Mammary epithelial cell (primary cell): ENCODE data around the gene ENDOV.
A peak's percentile ranks its signal among the peaks of the same experiment; 100 is the strongest.

Source experiments
- CTCF ChIP-seq, 2 donors: IDR thresholded peaks in 1 of 2; conservative IDR thresholded peaks in 1 of 2; 2 replicates each; pipeline ENCODE4 v1.5.1; 2011 to 2012; ENCODE audit warnings: inconsistent platforms in 2 of 2, low read length in 2 of 2, mild to moderate bottlenecking in 2 of 2, control low read depth in 1 of 2, low read depth in 1 of 2; ENCODE audit not compliant: insufficient read depth in 1 of 2; ENCODE audit errors: extremely low read depth in 1 of 2
- EZH2 ChIP-seq: IDR thresholded peaks from 2 replicates; pipeline ENCODE4 v1.6.1; 2012; ENCODE audit warnings: low read length, inconsistent platforms, borderline replicate concordance

- no peak for TF ChIP-seq CTCF (conservative IDR thresholded peaks at IDR 0.05 in 1 of 2, IDR thresholded peaks at IDR 0.05 in 1 of 2; ENCODE audit: extremely low read depth in 1 of 2, insufficient read depth in 1 of 2, low read depth in 1 of 2, low read length in 2 of 2)
- TF ChIP-seq EZH2, result peak; percentile 92
Observed at GRCh38 chr17:80475910-80476876, 61.2 kb downstream of the ENDOV start, which contains the start of gene NPTX1.
